GM18511 (cell line): Measurements from ENCODE around the gene STK32A.

ENCODE experiments used
- ATAC-seq: cut with Tn5 transposase; IDR thresholded peaks from one replicate; pipeline ENCODE4 v1.9.1; 2021; ENCODE audit warnings: mild to moderate bottlenecking, moderate library complexity; ENCODE audit not compliant: unreplicated experiment

Gene STK32A

DNA sequence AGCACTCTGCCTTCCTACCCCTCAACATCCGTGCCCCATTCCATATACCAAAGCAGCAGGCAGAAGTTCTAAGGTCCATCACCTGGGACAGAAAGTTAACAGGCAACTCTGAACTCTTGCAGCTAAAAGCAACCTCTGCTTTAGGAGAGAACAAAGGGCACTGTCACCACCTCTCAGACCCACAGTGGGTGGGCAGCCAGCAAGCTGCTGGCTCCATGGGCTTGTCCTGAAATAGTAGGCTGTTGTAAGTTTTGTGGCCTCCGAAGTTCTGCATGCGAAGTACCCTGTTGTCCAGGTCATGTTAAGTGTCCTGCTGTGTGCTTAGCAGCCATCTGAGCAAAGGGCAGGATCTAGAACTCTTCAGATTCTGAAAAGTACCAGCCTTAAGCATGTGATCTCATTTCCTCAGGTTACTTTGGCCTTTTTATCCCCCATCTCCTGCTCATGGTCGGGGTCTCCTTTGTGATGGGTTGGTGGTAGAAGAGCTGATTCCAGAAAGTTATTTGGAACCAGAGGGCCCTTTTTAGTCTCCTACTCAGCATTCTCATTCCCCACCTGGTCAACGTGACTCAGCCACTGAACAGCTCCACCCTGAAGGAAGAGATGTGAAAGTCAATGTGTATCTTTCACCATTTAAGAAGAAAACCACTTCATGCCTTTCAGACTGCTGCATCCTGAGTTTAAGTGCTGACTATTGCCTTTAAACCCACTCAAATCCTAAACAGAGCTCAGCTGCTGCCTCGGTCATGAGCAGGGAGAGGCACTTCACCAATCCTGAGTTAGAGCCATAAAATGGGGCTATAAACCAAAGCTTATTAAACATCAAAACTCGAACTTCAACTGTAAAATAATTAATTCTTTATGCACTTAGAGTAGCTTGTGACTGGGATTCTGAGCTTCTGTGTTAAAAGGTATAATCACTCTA, 153.6 kb downstream of the STK32A start:
- ATAC-seq: no peak

GRCh38 chr5:147390654-147391225, 155.9 kb downstream of the STK32A start:
- ATAC-seq: no peak

- peak; percentile 96 for ATAC-seq
Observed at GRCh38 chr5:147391781-147392180, 157.0 kb downstream of the STK32A start.

DNA sequence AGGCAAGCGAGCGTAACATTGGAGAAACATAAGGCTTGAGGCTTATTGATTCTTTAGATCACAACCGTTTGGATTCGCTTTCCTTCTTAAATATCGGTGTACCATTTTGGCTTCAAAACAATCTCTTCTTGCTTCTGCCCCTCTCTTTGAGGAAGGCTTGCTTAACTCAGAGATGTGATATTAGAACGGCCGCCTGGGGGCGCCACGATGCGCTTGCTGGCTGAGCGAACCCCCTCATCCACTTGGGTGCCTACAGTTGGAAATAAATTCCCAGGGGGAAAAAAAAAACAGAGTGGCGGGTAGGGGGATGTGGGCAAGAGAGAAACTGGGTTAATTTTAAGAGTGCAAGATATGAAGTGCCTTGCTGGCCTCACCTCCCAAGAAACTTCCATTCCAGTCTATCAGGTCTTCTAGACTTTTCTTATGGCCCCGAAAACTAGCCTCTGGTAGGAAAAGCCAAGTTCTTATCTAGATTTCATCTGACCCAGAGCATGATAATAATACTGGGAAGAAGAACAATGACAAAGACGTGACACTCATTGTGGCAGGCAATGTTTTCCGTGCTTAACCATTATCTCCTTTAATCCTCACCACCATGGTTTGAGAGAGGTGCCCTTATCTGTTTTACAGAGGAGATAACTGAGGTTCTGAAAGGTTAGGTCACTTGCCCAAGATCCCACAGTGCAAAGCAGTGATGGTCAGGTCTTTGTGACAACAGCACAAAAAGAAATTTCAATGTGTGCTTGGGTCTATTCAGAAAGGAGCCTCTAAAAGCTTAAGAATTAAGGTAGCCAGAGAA, 159.2 kb downstream of the STK32A start:
- ATAC-seq: no peak

- ATAC-seq: no peak
Observed at GRCh38 chr5:147396070-147396823, 161.4 kb downstream of the STK32A start.

DNA sequence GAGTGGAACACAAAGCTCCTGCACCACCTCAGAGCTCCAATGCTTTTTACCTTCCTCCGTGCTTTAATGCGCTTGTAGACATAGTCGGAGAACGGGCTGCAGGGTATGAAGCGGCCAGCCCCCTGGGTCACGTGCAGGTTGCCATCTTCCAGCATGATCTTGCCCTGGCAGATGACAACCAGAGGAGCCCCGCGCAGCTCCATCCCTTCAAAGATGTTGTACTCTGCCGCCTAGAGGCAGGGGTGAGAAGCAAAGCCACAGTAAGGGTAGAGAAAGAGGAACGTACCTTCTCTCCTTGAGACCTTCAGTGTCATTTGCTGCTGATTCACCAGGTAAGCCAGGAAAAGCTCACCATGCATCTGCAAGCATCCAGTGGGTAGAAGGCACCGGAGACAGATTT, 162.8 kb downstream of the STK32A start:
- ATAC-seq: no peak

GRCh38 chr5:147398860-147399259, 164.0 kb downstream of the STK32A start:
- no peak for ATAC-seq

DNA sequence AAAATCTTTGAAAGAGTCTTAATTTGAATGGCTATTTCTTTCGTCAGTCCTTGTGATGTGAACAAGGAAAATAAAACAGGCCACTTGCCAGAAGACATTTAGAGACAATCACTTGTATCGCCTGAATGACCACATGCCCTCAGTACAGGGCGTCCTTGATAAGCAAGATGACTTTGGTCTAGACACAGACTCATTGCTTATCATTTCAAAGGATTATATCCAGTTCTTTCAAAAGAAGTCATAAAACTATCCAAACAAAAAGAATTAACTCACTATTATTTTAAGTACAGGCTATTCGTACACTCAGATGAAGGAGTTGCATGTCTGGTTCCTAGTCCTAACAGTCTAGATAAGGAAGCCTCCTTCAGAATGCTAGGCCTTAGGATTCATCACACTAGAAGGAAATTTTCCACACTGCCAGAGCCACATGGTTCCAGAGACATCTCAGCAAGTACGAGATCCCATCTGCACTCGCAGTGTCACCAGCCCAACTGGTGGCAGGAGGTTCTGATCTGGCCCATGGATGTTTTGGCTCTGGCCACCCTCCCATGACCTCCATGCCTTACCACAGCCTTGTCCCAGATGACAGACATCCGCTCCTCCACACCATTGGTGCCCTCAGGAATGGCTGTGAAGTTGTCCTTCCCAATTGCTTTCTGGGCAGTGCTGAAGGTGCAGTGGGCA, 165.4 kb downstream of the STK32A start:
- no peak for ATAC-seq

DNA sequence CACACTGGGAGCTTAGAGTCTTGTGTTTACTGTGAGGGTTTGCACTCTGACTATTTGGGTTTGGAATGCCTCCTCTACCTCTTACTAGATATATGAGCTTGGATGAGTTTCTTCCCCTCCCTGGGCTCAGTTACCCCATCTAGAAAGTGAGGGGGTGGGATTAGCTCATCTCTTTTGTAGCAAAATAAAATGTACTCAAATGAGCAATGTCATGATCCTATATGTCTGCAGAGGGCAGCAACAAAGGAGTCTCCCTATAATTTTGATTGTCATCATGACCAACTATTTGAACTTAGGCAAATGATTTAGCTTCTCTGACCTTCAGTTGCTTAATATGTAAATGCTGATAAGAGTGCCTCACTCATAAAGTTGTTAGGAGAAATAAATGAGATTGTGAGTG, 166.1 kb downstream of the STK32A start:
- no peak for ATAC-seq

DNA sequence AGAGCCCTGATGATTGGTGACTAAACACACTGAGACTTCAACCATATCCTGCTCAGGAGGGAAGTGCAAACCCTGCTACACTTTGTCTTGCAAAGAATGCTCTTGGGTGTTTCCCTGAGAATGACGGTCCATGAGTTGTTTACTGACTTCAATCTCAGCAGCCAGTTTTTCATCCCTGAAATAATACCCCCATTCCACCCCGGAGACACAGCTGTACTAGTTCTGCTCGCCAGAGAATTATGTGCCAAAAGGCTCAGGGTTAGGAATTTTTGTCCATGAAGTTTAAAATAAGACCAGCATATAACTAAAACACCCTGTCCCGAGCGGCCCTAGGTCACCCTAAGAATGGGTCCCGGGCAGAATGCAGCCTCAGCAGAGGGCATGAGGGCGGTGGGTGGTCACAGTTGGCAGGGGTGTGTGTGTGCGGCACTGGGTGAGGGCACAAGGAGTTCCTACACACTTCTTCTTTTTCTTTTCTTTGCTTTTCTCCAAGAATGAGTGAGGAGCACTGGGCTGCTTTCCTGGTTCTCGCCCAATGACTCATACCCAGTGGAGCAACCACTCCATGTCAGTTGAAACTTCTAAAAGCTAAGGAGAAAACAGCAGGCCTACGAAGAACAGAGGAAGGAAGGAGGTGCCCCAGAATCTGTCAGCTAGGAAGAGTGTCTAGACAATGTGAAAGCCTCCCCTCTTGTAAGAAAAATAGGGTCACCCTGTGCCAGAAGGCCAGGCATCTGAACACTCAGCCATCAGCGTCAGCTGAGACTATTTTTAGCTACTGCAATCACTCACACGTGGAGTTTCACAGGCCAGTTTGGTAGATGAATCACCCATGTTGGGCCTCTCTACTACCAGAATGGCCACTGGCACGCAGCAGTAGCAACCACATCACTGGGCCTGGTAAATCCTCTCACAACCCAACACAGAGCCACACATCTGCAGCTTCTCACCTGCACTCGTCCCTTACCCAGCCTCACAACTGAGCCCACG, 169.1 kb downstream of the STK32A start:
- ATAC-seq: peak; percentile 95

DNA sequence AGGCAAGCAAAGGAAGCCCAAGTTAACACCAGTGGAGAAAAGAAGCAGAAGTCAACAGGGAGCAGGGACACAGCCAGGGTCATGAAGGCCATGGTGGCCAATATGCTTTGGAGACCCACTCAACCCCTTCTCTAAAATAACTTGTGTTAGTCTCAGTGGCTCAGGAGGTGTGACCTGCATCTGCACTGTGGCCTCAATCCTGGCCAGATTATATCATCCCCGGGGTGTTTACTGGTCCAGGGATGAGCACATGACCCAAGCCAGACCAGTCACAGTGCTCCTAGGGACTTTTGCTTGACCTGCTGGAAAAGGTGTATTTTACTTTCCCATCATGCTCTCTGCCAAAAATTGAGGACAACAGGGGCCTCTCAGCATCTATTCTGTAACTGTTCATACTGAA, 169.9 kb downstream of the STK32A start:
- ATAC-seq: peak; percentile 39

- ATAC-seq: no peak
Observed at GRCh38 chr5:147406636-147407035, 171.8 kb downstream of the STK32A start.

DNA sequence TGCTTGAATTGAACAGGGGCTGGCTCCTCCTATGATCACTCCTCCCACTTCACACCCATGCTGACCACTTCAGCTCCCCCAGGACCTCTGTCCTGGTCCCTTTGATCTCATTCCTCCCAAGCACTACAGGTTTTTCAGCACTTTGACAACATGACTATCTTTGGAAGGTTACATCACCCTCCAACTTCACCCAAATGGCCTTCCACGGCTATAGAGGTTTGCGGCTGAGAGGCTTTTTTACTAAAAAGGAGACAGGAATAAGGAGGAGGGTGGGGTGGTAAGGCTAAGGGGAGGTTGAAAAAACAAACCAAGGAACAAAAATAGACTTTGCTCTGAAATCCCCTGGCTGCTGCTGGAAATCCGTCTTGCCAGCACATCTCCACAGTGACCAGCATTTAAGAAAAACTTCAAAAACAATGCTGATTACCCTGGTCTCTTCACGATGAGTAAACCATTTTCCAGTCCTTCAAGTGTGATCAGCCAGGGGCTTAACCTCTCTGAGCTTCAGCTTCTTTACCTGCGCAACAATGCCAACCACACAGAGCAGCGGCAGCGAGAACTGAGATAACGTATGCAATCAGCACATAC, 172.4 kb downstream of the STK32A start:
- ATAC-seq: no peak

GRCh38 chr5:147408980-147409379, 174.2 kb downstream of the STK32A start:
- no peak for ATAC-seq

DNA sequence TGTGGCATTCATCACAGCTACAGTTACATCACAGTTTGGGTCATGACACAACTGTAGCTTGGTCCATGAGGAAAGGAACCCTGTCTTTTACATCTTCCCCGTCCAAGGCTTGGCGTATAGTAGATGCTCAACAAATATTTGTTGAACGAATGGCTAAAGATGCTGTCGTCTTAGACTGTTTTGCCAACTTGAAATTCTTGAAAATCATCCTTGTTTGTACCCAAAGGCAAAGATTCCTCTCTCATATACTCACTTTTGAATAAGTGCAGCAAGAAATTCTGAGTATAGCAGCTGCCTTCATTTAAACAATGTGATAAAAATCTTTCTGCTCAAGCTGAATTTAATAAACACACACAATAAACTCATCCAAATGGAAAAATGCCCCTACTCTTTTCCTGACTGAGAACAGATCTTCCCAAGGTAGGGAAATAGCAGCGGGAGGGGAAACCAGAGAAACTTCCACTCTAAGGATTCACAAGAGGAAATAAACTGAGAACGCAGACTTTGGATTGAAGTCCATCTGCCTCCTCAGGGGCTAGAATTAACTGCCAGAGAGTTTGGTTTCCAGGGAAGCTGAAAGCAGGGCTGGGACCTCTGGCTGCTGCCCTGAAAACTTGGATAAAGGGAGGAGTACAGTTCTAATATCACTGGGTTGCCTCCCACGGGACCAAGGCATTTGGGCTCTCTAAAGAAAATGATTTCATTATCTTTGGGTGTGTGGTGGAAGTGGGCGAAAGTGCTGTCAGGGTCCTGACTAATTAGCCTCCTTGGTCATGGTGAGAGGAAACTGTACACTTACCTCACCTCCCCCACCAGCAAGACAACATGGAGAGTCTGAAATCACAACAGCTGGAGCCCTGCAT, 175.9 kb downstream of the STK32A start:
- ATAC-seq: no peak

- ATAC-seq: no peak
Observed at GRCh38 chr5:147411359-147412319, 176.8 kb downstream of the STK32A start.

DNA sequence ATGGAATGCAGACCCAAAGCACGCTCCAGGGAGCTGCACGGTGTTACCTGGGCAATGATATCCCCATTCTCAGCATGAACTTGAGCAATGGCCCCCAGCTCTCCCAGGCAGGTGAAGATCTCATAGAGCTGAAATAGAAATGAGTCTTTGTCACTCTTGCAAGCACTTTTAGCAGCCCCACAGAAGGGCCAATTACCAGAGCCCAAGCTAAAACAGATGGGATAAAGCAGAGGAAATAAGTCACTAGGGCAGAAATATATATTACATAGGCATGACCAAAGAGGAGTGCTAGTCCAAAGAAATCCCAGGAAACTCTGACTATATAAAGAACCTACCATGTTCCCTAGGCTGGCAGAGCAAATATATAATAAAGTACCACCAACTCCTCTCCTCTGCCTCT, 177.7 kb downstream of the STK32A start:
- no peak for ATAC-seq
